GM12864 (cell line): ENCODE results near the gene USP40.

Source experiments
- DNase-seq: peaks from one replicate; pipeline ENCODE4 v3.0.0-alpha.2; 2011; ENCODE audit warnings: low read depth
- H3K4me3 ChIP-seq: 2 replicates; pipeline ENCODE4 v1.5.1; 2011; ENCODE audit warnings: mild to moderate bottlenecking, low read depth, low read length, control low read depth
- TF ChIP-seq, protein P1 (sequence below): IDR thresholded peaks from 2 replicates; pipeline ENCODE4 v1.5.1; 2011; ENCODE audit warnings: low read depth, mild to moderate bottlenecking, moderate library complexity, low read length, control low read depth, inconsistent platforms; ENCODE audit errors: missing control alignments

USP40 gene

DNA sequence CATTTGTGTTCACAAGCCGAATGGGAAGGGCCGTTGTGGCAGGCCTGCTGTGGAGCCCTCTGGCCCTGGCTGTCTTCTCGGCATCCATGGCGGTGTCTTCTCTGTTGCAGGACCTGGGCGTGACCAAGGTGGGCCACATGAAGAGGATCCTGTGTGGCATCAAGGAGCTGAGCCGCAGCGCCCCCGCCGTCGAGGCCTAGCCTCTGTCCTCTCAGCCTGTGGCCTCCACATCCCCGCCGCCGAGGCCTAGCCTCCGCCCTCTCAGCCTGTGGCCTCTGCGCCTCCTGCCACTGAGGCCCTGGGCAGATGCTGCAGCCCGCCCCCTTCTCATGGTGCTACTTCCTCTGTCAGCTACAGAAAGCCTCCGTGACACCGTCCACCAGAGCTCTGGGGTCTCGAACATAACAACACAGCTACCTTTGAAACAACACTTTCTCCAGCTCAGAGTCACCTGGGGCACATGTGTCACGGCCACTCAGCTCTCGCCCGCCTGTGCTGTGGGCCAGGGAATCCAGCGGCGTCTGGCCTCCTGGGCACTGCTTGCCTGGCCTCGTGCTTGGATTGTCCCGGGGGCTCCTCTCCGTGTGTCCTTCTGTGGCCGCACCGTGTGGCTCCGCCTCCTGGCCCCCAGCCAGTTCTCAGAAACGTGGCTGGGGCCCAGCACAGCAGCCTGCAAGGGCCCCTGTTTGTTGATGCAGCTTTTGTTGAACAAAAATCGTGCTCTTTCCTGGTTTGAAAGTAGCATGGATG is 97.1 kb downstream of the USP40 start:
- TF ChIP-seq, protein P1, sequence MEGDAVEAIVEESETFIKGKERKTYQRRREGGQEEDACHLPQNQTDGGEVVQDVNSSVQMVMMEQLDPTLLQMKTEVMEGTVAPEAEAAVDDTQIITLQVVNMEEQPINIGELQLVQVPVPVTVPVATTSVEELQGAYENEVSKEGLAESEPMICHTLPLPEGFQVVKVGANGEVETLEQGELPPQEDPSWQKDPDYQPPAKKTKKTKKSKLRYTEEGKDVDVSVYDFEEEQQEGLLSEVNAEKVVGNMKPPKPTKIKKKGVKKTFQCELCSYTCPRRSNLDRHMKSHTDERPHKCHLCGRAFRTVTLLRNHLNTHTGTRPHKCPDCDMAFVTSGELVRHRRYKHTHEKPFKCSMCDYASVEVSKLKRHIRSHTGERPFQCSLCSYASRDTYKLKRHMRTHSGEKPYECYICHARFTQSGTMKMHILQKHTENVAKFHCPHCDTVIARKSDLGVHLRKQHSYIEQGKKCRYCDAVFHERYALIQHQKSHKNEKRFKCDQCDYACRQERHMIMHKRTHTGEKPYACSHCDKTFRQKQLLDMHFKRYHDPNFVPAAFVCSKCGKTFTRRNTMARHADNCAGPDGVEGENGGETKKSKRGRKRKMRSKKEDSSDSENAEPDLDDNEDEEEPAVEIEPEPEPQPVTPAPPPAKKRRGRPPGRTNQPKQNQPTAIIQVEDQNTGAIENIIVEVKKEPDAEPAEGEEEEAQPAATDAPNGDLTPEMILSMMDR: no peak
- no peak overlapping the region for H3K4me3 ChIP-seq
- DNase-seq: no peak

- TF ChIP-seq, protein P1: no peak
- no peak for DNase-seq
- no peak overlapping the region for H3K4me3 ChIP-seq
Measured at GRCh38 chr2:233468741-233469110, 97.9 kb downstream of the USP40 start.

GRCh38 chr2:233468047-233468740 is 98.4 kb downstream of the USP40 start:
- H3K4me3 ChIP-seq: no peak overlapping the region
- DNase-seq: no peak
- TF ChIP-seq, protein P1: no peak

- H3K4me3 ChIP-seq: no peak overlapping the region
- no peak for DNase-seq
- TF ChIP-seq, protein P1: no peak
Measured at GRCh38 chr2:233466991-233467603, 99.5 kb downstream of the USP40 start.

DNA sequence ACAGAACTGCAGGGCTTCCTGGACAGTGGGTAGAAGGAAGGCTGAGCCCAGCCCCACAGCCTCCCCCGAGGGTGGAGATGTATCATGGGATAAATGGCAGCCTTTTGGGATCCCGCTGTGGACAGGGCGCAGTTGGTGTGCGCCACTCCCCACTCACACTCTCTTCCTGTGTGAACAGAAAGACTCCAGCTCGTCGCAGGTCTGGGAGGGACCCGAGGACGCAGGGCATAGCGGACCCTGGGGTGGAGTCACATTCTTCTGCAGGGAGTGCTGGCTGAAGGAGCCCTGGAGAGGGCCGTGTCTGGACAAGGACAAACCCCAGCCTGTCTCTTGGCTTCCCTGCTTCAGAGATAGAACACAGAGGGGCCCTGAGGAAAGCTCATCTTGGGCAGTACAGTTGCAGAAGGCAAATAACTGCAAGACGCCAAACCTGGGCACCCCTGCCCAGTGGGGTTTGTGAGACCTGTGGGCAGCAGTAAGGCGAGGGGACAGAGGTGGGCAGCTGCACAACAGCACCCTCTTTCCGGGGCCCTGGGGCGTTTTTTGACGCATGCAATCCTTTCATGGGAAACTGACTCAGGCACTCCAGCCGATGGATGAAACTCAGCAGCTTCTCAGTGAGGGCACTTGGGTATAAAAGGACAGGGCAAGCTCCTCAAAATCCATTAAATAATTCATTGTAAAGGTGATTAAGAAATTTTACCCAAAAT is 101.9 kb downstream of the USP40 start:
- TF ChIP-seq, protein P1: no peak
- DNase-seq: no peak

DNA sequence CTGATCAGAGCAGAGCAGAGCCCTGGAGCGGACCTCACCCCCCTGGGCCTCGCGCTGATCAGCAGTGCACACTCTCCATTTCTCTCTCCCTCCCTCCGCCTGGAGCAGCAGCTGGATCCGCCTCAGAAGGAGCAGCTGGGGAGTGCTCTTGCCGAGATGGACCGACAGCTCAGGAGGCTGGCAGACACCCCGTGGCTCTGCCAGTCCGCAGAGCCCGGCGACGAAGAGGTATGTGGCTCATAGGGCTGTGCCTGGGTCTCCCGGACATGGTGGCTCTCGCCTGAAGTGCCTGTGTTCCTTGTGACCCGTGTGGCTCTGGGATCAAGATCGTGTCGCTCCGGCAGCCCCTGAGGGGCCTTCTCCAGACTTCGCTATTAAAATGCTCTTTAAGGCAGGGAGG is 102.5 kb downstream of the USP40 start:
- no peak overlapping the region for H3K4me3 ChIP-seq
- DNase-seq: no peak
- TF ChIP-seq, protein P1: no peak

More for the DNA sequence above, 101.9 kb downstream of the USP40 start:
- H3K4me3 ChIP-seq: no peak overlapping the region
